Activated CD8-positive, alpha-beta memory T cell treated with anti-CD3 and anti-CD28 coated beads for 1 hour (primary cell): ENCODE data around the gene SMAD2.
A peak's percentile ranks its signal among the peaks of the same experiment; 100 is the strongest.

Experiments
- DNase-seq, 2 donors: peaks; one replicate each; pipeline ENCODE4 v3.0.0-alpha.2; 2020; ENCODE audit warnings: low read depth in 1 of 2; ENCODE audit errors: extremely low read depth in 1 of 2

The SMAD2 gene

GRCh38 chr18:47932190-47932589 is 1.7 kb upstream of the SMAD2 start:
- DNase-seq, result no peak

DNA sequence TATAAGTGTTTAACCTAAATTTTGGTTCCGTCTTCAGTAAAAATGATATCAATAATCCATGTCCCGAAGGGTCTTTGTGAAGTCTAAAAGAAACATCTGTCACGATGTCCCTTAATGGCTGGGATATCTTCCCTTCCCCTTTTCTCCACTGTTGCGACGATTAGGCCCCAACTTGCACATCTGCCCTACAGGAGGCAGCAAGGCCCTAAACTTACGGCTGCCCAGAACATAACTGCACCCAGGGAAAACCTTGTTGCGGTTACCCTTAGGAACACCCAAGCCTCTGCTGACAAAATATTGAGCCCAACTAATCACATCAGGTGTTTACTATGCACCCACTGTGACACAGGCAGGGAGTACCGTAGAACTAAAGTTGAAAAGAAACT is 1.3 kb upstream of the SMAD2 start:
- DNase-seq, result no peak

- DNase-seq, result peak; percentile 82 to 95
Measured at GRCh38 chr18:47930931-47931717, 665 bp upstream of the SMAD2 start.

- DNase-seq, result no peak
Measured at GRCh38 chr18:47929681-47930198, 719 bp downstream of the SMAD2 start.

DNA sequence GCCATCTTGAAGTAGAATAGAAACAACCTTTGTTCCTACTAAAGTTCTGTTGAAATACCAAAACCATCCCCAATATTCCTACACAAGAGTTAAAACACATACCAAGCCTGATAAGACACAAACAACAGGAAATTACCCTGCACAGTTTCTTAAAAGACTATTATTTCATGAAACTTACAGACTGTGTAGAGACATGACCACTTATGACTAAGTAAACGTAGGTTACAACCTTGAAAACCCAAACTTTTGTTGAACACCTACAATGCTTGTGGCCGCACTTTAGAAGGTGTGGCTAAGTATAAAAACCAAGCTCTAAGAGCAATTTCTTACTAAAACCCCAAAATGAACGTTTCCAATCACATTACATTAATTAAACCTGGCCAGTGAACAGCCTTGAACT is 2.0 kb downstream of the SMAD2 start:
- no peak for DNase-seq

- DNase-seq, result no peak
Measured at GRCh38 chr18:47926101-47926850, 4.2 kb downstream of the SMAD2 start.

- no peak for DNase-seq
Measured at GRCh38 chr18:47919916-47920315, 10.5 kb downstream of the SMAD2 start.

DNA sequence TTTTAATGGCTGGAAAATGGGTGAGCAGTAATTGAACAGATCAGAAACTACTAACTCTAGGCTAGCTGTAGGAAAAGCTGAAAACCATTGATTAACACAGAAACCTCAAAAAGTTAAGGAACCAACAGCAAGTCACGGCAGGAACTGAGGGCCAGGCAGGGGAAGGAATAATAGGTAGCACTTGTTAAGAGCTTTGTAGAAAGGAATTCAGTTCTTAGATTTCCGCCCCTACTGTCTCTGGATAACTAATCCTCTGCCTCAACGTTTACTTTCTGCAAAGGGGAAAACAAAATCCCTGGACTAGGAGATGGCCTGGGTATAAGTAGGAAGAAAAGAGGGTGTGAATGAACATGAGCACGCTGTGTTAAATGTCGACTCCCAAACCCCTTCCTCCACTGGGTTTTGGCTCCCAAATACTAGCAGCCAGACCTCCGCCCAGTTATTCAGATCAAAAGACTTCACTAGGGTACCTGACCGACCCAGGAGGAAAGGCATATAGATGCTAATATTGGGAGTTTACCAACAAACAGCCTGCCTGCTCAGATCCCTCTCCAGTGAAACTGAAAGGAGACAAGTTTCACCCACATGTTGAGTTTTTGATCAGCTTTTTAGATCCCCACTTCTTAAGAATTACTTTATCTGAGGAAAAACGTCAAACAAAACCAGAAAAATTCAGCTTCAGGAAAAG is 12.4 kb downstream of the SMAD2 start:
- DNase-seq, result no peak

GRCh38 chr18:47915930-47916329 is 14.5 kb downstream of the SMAD2 start:
- no peak for DNase-seq

GRCh38 chr18:47915229-47915628 is 15.2 kb downstream of the SMAD2 start:
- DNase-seq, result no peak

GRCh38 chr18:47912794-47913585 is 17.5 kb downstream of the SMAD2 start:
- no peak for DNase-seq

GRCh38 chr18:47912343-47912742 is 18.1 kb downstream of the SMAD2 start:
- DNase-seq, result no peak

DNA sequence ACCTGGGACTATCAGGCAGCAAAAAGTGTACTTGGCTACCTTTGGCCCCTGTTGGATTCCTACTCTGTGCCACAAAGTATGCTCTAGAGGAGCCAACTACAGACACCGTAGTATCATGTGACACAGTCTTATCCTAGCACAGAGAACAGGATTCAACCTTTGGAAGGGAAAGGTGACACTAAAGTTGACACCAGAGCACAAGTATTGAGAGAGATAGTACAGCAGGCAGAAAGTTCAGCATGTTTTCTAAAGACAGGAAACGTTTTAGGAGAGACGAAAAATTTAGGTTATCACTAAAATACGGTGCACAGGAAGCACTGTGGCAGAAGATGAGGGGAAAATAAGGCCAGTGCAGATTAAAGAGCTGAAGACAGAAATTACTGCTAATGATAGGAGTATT is 18.6 kb downstream of the SMAD2 start:
- no peak for DNase-seq

DNA sequence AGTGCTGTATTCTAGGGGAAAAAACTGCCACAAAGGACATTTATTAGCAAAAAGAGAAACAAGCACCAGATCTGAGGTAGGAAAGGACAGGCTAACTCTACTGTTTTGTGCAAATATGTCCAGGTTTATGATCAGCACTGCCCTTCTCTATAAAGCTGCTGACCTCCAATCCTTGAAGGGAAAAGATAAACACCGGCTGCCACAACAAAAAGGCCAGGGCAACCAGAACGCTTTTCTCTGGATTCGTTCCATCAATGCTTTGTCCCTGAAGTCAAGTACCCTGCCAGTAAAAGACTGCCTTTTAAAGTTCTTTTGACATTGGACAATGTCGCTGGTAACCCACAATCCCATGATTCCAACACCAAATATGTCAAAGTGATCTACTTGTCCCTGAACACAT is 21.0 kb downstream of the SMAD2 start:
- DNase-seq, result no peak

DNA sequence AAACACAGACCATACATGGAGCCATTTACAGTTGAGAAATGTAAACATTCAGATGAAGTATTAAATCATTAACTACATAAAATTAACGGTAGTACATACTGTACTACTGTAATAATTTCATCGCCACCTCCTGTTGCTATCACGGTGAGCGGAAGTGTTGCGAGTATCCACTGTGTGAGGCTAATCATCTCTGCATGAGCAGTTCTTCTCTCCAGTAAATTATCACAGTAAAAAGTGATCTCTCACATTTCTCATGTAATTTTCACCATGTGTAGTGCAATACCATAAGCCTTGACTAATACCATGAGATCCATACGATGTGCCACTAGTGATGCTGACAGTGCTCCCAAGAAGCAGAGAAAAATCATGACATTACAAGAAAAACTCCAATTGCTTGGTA is 21.9 kb downstream of the SMAD2 start:
- DNase-seq, result no peak

DNA sequence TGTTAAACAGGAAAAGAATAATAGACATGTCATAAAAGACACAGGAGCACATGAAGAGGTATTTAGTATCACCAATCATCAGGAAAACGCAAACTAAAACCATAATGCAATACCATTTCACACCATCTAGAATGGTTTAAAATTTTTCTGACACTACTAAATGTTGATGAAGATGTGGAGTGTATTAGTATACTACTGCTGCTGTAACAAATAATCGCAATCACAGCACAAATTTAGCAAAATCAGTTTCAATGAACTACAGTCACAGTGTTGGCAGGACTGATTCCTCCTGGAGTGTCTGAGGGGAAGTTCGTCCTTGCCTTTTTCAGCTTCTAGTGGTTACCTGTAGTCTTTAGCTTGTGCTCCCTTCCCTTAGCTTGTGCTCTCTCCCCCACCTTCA is 24.1 kb downstream of the SMAD2 start:
- no peak for DNase-seq

DNA sequence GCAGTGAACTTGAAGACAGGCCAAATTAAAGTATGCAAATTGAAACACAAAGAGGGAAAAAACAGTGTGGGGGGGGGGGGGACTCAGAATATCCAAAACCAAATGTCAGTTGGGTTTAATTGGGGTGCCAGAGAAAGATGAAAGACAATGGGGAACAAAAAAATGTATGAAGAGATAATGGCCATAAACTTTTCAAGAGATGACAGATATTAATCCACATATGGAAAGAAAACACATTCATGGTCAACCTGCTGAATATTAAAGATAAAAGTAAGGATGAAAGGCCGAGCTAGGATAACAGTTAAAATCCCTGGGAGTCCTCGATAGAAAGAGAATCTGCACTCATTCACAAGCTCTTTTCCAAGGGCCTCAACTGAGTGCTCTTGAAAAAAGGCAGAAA is 26.6 kb downstream of the SMAD2 start:
- DNase-seq, result no peak

GRCh38 chr18:47901624-47902362 is 28.7 kb downstream of the SMAD2 start:
- no peak for DNase-seq

GRCh38 chr18:47899107-47899840 is 31.2 kb downstream of the SMAD2 start:
- DNase-seq, result no peak
